Measurements from ENCODE around the gene ZEB2.

GRCh38 chr2:144468823-144469595, 50.9 kb downstream of the ZEB2 start:
- TF ChIP-seq CTCF (conservative IDR thresholded peaks at IDR 0.05; ENCODE audit: low read length) (no peak), EZH2phosphoT487 (IDR thresholded peaks at IDR 0.05; ENCODE audit: borderline replicate concordance) (no peak)

All from Loucy (cell line).